Stimulated activated naive CD8-positive, alpha-beta T cell treated with anti-CD3 and anti-CD28 coated beads, Interleukin-15, Interleukin-2, amounts not matched to agents 100 U/mL and 50 U/mL, for 24 hours (primary cell): ENCODE measurements around the gene MPIG6B.

Experiments
- ATAC-seq: fragments of 150-1000 bp; cut with Tn5 transposase; one replicate; pipeline ENCODE4 v1.10.0; 2021
- DNase-seq: peaks from one replicate; pipeline ENCODE4 v3.0.0; 2021

The MPIG6B gene

DNA sequence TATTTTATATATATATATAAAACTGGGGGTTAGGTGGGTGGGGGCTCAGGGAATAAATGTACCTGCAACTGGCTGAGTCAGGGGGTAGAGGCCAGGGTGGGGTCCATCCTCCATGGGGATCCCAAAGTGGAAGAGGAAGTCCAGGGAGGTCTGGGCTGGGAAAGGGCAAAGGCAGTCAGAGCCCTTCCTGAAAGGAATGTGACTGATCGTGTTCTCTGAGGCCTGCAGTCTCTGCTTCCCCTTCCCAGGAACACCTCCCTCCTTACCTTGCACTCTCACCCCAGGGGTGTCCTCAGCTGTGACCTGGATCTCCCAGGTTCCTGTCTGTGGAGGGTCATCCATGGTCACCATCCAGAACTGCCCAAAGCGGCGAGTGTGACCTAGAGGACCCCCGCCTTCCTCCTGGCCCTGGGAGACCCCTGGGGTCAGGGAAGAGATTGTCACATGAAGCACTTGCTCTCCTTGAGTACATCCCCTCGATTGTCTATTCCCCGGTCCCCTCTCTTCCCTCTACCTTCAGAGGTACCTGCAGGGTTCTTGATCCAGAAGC is 44.0 kb downstream of the MPIG6B start:
- ATAC-seq (no peak), DNase-seq (no peak)

DNA sequence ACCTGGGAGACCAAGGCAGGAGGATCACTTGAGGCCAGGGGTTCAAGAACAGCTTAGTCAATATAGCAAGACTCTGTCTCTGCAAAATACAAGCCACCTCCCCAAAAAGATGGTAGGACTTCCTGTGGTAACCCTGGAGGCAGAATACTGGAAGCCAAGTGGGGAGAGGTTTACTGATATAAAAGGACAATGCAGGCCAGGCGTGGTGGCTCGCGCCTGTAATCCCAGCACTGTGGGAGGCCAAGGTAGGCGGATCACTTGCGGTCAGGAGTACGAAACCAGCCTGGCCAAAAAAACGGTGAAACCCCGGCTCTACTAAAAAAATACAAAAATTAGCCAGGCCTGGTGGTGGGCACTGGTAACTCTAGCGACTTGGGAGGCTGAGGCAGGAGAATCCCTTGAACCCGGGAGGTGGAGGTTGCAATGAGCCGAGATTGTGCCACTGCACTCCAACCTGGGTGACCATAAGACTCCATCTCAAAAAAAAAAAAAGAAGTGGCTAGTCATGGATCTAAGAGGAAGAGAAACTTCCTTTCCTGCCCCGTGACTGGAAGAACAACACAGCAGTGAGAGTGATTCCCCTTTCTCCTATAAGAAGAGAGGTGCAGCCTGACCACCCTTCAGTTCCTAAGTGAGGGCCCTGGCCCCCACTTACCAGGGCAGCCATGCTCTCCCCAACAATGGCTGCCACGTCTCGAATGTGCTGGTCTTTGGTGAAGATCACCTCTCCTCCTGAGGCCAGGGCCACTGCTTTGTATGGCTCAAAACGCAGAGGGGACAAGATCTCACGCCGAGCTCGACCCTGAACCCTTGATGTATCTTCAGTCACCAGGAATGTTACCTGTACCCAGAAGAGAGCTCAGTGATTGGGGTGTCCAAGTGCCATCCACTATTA is 45.4 kb downstream of the MPIG6B start:
- ATAC-seq (no peak), DNase-seq (no peak)

DNA sequence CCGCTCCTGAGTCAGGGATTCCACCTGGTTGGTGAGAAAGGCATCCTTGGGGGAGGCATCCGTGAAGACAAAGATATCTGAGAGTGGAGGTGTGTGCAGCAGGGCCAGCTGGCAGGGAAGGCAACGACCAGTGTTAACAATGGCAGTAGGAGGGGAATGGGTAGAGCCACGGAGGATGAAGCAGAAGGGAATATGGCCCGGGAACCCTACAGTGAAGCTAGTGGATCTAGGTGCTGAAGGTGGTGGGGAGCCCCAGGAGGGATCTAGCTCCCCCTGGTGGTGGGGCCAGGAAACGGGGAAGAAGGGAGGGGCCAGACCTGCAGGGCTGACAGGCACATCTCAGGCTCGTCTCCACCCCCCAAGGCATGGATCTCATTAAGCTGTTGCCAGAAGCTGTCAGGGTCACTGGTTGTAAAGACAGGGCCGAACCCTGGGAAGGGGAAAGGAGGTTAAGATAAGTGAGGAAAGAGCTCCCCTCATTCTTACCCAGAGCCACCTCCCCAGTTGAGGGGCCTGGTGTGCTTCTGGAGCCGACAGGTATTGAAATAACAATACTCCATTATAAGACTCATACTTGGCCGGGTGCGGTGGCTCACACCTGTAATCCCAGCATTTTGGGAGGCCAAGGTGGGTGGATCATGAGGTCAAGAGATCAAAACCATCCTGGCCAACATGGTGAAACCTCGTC is 46.7 kb downstream of the MPIG6B start:
- DNase-seq: peak; percentile 87

DNA sequence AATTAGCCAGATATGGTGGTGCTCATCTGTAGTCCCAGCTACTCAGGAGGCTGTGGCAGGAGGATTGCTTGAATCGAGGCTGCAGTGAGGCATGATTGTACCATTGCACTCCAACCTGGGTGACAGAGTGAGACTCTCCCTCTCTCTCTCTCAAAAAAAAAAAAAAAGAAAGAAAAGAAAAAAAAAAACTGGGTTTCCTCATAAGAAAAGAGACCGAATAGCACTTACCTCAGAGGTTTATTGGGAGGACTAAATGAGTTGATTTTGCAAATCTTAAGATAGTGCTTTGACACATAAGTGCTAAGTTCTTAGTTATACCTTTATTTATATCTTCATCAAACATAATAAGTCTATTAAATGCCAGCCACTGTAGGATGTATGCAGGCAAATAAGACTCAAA is 47.7 kb downstream of the MPIG6B start:
- DNase-seq: no peak

More for the DNA sequence above, 46.7 kb downstream of the MPIG6B start:
- ATAC-seq: peak; percentile 74

DNA sequence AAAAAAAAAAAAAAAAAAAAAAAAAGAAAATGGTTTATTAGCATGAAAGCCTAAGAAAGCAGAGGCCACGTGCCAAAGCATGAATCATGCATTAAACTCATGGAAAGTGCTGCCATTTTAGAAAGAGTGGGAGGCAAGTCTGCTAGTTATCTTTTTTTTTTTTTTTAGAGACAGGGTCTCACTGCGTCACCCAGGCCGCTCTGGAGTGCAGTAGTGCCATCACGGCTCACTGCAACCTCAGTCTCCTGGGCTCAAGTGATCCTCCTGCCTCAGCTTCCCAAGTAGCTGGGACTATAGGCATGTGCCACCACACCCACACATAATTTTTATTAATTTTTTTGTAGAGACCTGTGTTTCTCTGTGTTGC is 48.8 kb downstream of the MPIG6B start:
- DNase-seq (no peak), ATAC-seq (no peak)

More for the DNA sequence above, 47.7 kb downstream of the MPIG6B start:
- no peak for ATAC-seq

DNA sequence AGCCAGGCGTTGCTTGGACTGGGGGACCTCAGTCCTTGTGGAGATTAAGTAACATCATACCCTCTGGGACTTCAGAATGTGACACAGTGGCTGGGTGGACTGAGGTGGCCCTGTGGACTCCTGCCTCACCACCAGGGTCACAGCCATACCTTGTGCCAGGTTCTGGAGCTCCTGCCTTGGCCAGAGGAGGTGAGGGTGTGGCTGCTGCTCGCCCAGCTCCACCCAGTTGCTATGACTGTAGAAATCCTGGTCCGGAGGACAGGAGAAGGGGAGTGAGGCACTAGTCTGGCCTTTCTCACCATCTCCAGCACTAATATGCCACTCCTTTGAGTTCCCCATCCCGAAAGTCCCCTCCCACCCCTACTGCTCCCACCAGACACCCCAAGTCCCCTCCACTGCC is 52.0 kb downstream of the MPIG6B start:
- ATAC-seq: no peak
- no peak for DNase-seq

DNA sequence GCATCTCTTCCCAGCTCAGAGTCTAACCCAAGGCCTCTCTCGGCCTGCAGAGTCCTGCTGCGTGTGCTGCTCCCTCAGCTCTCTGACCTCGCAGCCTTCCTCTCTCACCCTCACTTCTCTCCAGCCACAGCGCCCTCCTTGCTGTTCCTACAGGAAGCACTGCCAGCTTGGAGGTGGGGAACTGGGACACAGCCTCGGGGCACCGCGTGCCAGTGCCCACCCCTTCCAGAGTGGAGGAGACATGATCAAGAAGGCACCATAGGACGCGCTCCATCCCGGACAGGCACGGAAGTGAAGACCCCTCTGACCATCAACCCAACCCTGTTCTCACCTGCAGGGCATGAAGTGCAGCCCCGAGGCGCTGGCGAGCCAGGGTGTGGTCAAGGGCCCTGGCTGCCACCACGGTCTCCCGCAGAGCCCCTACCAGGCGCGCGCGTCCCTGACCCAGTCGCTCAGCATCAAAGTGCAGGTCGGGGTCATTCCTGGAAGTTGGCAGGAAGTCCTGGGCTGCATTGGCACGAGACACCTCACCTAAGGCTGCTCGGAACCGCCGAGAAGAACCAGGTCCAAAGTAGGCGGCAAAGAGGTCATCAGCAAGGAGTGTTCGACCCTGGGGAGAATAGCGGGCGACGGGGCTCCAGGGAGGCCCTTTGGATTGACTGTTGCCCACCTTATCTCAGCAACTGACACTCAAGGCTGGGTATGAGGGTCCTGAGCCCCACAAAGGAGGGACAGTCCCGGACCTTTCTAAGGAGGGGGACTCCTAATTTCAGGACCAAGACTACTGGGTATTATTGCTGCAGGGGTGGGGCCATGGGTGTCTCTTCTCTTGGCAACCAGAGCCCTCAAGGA is 52.7 kb downstream of the MPIG6B start:
- DNase-seq (no peak), ATAC-seq (no peak)
